Activated gamma-delta T cell treated with anti-CD3 and anti-CD28 coated beads, Interleukin-2, amount 50 U/mL, for 16 hours (primary cell): ENCODE results near the gene SPAG17.

Experiments
- DNase-seq: peaks from one replicate; pipeline ENCODE4 v3.0.0-alpha.2; 2020; ENCODE audit warnings: low read depth

SPAG17 gene

GRCh38 chr1:118185084-118185832 lies at the start of gene SPAG17:
SPAG17 (minus strand) TSS chr1:118185228; CDS start chr1:118185157, 71 bp downstream.
- no peak for DNase-seq

- DNase-seq: no peak
Measured at GRCh38 chr1:118225471-118225870, 40.4 kb upstream of the SPAG17 start.

DNA sequence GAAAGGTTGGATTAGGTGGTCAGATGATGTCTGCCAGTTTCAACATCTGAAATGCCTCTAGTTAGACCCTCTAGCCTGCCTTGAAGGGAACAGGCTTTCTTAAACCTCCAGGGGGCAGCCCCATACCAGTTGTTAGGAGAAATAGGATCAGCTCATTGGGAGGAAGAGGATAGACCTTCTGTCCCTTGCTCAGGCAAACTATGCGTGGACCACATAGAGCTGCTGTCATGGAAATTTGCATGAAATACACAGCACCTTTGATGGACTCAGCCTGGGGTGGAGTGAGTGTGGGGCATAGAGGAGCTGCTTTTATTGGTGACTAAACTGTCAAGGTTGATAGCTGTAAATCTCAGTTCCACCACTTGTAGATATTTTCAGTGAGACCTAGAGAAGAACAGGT lies 38.4 kb upstream of the SPAG17 start:
- DNase-seq: no peak

DNA sequence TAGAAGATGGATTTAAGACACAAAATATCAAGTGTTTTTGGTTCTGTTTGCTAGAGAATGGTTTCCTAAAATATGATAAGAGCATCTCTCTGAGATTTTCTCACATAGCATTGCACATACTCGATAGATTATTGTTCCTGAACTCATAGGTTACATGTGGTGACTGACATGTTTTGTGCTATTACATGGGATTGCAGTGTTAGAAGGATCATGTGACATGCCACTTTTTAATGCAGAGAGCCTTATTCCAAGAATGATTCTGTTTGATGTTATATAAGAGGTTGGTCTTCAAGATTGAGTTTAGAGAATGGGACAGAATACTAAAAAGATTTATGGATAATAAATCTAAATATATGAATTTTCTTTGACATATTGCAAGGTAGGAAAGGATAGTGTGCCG lies 34.4 kb upstream of the SPAG17 start:
- no peak for DNase-seq

DNA sequence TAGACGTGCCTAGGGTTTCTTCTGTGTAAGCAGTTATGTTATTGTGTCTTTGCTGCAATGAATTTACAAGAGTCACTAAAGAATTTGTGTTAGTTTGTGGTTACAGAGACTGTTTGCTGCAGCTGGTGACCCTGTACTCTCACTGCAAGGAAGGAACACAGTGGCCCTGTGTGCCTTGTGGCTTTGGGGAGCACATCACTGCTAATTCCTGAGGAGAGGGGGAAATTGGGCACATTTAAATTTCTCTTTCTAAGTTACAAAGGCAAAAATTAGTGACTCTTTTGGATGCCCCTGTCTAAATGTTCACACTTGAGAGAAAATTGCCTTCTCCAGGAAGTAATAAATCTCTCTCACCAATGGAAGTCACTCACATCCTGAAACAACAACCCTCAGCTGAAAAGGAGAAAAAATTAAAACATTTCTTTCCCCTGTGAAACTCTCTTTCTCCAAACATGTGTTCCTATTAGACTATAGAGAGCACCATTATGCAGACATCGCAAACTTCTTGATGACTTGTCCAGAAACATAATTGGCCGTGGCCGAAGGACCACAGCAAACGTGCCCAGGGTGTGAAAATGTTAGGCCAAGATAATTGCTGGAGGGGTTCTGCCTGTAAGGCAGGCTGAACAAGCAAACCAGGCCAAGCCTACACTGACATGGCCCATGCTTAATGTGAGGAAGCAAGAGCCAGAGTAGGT lies 32.3 kb upstream of the SPAG17 start:
- no peak for DNase-seq

DNA sequence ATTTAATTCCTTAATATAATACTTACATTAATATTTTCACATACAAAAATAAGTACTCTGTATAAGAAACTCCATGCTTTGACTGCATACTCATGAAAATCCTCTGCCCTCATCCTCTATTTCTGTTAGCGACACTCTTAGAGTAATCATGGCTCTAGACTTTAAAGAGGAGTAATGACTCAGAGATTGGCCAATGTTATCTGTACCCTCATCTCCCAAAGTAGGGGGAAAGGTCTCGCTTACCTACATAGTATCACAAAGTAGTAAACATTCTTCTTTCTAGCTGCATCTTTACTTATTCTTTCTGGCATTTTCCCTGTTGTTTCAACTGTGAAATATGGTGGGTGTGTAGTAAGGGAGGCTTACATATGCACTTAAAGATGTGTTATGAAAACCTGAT lies 29.8 kb upstream of the SPAG17 start:
- DNase-seq: no peak

DNA sequence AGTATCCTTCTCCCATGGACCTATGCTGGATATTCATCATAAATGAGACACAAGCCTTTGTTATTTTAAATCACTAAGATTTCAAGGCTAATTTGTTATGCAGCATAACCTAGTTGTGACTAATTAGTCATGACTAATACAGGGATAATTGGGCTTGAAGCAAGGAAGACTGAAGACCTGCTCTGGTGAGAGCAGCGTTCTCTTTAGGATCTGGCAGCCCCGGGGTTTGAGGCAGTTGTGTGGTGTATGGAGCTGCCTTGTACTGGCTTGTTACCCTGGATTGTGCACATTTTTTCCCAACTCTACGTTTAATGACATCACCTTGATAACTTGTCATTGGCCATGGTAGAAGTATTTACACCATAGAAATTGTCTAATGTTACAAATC lies 25.7 kb upstream of the SPAG17 start:
- DNase-seq: no peak

DNA sequence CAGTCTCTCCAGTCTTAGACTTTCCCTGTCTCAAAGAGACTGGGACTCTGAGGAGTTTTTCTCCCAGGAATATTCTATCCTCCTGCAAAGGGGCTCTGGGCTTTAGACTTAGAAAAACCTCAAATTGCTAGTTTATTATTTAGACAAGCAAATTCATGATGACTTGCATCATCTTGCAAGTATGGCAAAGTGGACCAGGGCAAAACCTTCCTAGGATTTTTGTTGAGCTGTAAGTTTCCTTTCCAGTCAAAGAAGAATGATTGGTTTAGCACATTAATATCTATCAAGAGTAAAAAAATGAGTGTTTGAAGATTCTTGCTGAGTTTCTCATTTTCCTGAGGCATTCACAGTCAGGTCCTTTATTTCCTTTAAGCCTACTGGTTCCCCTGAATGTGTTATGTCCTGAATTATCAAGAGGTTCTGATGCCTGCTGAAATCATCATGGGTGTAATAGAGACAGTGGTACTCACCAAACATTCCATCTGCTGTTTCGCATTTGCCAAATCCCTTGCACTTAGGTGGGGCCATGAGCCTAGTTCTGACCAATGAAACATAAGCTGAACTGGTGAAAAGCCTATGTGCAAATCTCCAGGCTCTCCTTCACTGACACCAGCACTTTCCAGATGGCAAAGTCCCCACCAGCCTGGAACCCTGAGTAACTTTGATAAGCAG lies 25.2 kb upstream of the SPAG17 start:
- DNase-seq: no peak

DNA sequence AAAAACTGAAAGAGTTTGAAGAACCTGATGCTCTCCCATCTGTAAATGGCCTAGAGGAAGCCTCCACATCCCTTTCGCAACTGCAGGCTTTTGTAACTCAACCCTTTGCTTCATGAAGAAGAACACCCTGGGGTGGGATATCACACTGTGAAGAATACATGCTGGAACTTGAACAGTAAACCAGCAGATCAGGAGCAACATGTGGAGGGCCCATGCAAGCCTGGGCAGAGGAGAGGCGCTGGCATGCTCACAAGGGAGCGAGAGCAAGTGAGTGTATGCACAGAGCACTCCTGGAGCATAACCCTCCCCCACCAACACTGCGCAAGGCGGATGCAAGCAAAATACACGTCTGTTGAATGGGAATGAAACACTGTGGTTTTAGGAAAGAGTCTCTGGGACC lies 24.6 kb upstream of the SPAG17 start:
- no peak for DNase-seq

DNA sequence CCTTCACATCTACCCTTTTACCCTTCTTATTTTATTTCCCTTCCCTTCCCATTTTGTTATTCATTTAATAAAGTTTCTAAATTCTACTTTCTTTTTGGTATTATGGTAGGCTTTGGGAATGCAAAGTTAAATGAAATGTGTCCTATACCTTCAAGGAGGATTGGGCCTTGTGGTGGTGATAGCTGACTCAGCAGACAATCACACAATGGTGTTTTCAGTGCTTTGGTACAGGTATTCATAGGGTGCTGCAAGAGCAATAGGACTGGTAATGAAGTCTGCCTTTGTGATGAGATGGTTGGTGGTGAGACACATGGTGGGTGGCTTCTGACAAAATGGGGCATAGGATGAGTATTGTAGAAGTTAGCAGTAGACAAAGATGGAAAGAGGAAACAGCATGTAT lies 21.9 kb upstream of the SPAG17 start:
- no peak for DNase-seq

DNA sequence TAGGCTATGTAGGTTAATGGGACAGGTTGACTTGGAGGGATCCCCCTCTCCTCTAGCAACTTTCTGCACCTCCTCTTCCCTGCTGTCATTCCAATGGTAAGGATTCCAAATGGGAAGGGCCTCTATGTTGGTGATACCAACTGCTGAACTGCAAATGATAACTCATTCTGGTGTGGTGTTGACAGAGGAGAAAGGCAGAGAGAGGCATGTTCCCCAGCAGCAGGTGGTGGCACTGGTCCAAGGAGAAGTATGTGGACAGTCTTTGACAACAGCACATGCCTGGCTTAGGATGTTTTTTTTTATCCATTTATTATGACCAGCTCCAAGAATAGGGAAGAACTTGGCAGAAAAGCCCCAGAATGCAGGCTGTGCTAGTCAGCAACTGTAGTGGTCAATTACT lies 19.6 kb upstream of the SPAG17 start:
- no peak for DNase-seq

GRCh38 chr1:118204105-118204504 lies 19.1 kb upstream of the SPAG17 start:
- DNase-seq: no peak

DNA sequence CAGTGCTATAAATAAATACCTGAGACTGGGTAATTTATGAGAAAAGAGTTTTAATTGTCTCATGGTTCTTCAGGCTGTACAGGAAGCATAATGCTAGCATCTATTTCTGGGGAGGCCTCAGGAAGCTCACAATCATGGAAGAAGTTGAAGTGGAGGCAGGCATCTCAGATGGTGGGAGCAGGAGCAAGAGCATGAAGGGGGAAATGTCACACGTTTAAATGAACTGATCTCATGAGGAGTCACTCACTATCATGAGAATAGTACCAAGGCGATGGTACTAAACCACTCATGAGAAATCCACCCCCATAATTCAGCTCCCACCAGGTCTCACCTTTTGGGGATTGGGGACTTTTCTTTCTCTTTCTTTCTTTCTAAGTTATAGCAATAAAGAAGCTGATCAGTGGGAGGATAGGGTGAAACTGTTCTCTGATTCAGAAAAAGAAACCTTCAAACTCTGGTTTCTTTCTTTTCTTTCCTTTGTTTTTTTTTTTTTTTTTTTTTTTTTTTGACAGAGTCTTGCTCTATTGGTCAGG lies 17.1 kb upstream of the SPAG17 start:
- no peak for DNase-seq

- no peak for DNase-seq
Measured at GRCh38 chr1:118201524-118201923, 16.5 kb upstream of the SPAG17 start.

DNA sequence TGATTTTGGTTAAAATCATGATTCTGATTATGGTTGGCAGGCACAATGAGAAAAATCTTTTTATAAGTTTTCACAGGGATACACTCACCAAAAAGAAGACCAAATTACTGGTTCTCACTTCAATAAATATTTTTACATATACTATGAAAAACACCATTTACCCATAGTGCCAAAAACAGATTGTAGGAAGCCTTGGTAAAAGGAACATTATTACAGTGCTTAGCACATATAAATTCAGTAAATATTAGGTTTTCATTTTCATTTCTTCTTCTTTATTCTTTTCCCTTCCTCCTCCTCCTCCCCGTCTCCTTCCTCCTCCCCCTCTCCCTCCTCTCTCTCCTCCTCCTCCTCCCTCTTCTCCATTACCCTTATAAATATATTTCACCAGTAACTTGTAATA lies 15.8 kb upstream of the SPAG17 start:
- no peak for DNase-seq

- no peak for DNase-seq
Measured at GRCh38 chr1:118190561-118190960, 5.5 kb upstream of the SPAG17 start.

GRCh38 chr1:118189564-118189963 lies 4.5 kb upstream of the SPAG17 start:
- DNase-seq: no peak

GRCh38 chr1:118188411-118188810 lies 3.4 kb upstream of the SPAG17 start:
- no peak for DNase-seq

- DNase-seq: no peak
Measured at GRCh38 chr1:118186026-118186425, 998 bp upstream of the SPAG17 start.

DNA sequence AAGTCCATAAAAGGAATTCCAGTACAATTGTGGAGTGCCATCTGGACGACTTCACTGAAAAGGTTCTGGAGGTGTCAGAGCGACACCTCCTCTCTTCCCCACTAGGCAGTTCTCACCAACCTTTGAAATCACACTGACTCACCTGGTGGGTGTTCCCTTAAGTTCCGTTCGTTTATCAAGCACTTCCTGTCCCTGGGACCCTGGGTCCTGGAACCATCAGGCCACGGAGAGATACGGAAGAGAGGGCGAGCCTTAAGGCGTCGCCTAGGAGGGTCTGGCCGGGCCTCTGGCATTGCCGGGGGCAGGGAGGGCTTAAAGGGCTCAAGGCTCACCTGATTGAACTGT lies 317 bp downstream of the SPAG17 start:
- DNase-seq: no peak

GRCh38 chr1:118183586-118183985 lies 1.4 kb downstream of the SPAG17 start:
- DNase-seq: no peak

GRCh38 chr1:118177998-118178397 lies 7.0 kb downstream of the SPAG17 start:
- no peak for DNase-seq

GRCh38 chr1:118169016-118169415 lies 16.0 kb downstream of the SPAG17 start:
- no peak for DNase-seq
